ENCODE measurements around the gene STRIP1.

DNA sequence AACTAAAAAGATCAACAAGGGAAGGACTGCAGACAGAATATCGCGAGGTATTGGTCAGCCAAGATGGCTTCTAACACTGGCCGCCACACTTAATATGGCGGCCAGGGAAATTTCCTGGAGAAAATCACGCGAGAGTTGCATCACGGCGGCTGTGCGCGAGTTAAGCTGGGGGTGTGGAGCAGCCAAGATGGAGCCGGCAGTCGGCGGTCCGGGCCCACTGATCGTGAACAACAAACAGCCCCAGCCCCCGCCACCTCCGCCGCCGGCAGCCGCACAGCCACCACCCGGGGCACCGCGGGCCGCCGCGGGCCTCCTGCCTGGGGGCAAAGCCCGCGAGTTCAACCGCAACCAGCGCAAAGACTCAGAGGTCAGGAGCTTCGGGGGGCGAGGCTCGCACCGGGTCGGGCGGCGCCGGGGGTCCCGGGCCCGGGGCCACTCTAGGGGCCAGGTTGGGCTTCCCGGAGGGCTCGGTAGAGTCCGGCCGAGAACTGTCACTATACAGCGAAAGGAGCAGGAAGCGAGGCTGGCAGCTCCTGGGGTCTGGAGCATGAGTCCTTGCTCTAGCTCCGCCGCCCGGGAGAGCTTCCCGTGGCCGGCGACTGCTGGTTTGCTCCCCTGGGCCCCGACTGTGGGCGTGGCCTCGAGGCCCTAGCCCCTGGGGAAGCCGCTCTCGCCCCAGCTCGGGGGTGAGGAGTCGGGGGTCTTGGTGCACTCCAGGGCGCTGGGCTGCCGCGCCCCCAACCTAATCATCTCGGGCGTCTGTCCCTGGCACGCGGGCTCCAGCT, at the start of gene STRIP1:
- TF ChIP-seq, protein P1, sequence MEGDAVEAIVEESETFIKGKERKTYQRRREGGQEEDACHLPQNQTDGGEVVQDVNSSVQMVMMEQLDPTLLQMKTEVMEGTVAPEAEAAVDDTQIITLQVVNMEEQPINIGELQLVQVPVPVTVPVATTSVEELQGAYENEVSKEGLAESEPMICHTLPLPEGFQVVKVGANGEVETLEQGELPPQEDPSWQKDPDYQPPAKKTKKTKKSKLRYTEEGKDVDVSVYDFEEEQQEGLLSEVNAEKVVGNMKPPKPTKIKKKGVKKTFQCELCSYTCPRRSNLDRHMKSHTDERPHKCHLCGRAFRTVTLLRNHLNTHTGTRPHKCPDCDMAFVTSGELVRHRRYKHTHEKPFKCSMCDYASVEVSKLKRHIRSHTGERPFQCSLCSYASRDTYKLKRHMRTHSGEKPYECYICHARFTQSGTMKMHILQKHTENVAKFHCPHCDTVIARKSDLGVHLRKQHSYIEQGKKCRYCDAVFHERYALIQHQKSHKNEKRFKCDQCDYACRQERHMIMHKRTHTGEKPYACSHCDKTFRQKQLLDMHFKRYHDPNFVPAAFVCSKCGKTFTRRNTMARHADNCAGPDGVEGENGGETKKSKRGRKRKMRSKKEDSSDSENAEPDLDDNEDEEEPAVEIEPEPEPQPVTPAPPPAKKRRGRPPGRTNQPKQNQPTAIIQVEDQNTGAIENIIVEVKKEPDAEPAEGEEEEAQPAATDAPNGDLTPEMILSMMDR (IDR thresholded peaks at IDR 0.05): no peak
- peak; percentile 62 for TF ChIP-seq POLR2A (IDR thresholded peaks at IDR 0.05)

Measured in right lobe of liver (tissue), 4 donors.